T-helper 2 cell treated with Interferon-gamma antibody and Interleukin-4, amounts not matched to agents 5 μg/mL and 100 μg/mL, for 36 hours (primary cell): Measurements from ENCODE around the gene GFRA1.

ENCODE experiments used
- DNase-seq: peaks from one replicate; pipeline ENCODE4 v3.0.0; 2021; ENCODE audit warnings: low spot score
- H3K27ac Mint-ChIP-seq: one replicate; pipeline ENCODE4 v1.8.0; 2021; ENCODE audit warnings: mild to moderate bottlenecking, mixed read lengths
- H3K27me3 Mint-ChIP-seq: one replicate; pipeline ENCODE4 v1.8.0; 2021; ENCODE audit warnings: low read depth, mixed read lengths
- H3K36me3 Mint-ChIP-seq: one replicate; pipeline ENCODE4 v1.8.0; 2021; ENCODE audit warnings: low read depth, mixed read lengths
- H3K4me1 Mint-ChIP-seq: one replicate; pipeline ENCODE4 v1.8.0; 2021; ENCODE audit warnings: low read depth, mixed read lengths
- H3K4me3 Mint-ChIP-seq: one replicate; pipeline ENCODE4 v1.8.0; 2022; ENCODE audit warnings: mild to moderate bottlenecking, moderate library complexity, mixed read lengths
- H3K9me3 Mint-ChIP-seq: one replicate; pipeline ENCODE4 v1.8.0; 2021; ENCODE audit warnings: mixed read lengths

GFRA1 gene

GRCh38 chr10:116272440-116273283 lies at the start of gene GFRA1:
TSS of gene GFRA1 (minus strand) at chr10:116273206. CDS start at chr10:116272029, 1,177 bp downstream.
- peak within 1 kb of the TSS; percentile 69 for H3K27ac Mint-ChIP-seq
- peak within 1 kb of the TSS; percentile 67 for H3K4me3 Mint-ChIP-seq
- no peaks in the 10 kb centered on the region for H3K9me3 Mint-ChIP-seq
- no peak for DNase-seq
- H3K4me1 Mint-ChIP-seq, result peaks cover 7% of the 10 kb centered on the region
- peaks cover 3% of the 10 kb centered on the region for H3K36me3 Mint-ChIP-seq
- H3K27me3 Mint-ChIP-seq, result peaks cover 70% of the 10 kb centered on the region

- no peaks in the 10 kb centered on the region for H3K9me3 Mint-ChIP-seq
- no peak overlapping the region for H3K27ac Mint-ChIP-seq
- H3K4me1 Mint-ChIP-seq, result no peaks in the 10 kb centered on the region
- no peaks in the 10 kb centered on the region for H3K36me3 Mint-ChIP-seq
- no peak overlapping the region for H3K4me3 Mint-ChIP-seq
- H3K27me3 Mint-ChIP-seq, result no peaks in the 10 kb centered on the region
- DNase-seq, result no peak
Measured at GRCh38 chr10:116316503-116316902, 43.5 kb upstream of the GFRA1 start.

- Mint-ChIP-seq H3K4me3 (no peak overlapping the region), H3K9me3 (no peaks in the 10 kb centered on the region), H3K27me3 (no peaks in the 10 kb centered on the region), H3K4me1 (no peaks in the 10 kb centered on the region), H3K27ac (no peak overlapping the region), H3K36me3 (no peaks in the 10 kb centered on the region)
- no peak for DNase-seq
Measured at GRCh38 chr10:116312548-116312947, 39.5 kb upstream of the GFRA1 start.

GRCh38 chr10:116311706-116312490 lies 38.9 kb upstream of the GFRA1 start:
- H3K9me3 Mint-ChIP-seq, result no peaks in the 10 kb centered on the region
- H3K27ac Mint-ChIP-seq, result no peak overlapping the region
- no peaks in the 10 kb centered on the region for H3K27me3 Mint-ChIP-seq
- no peaks in the 10 kb centered on the region for H3K4me1 Mint-ChIP-seq
- H3K36me3 Mint-ChIP-seq, result no peaks in the 10 kb centered on the region
- H3K4me3 Mint-ChIP-seq, result no peak overlapping the region
- no peak for DNase-seq

GRCh38 chr10:116311016-116311415 lies 38.0 kb upstream of the GFRA1 start:
- DNase-seq, result no peak
- H3K4me3 Mint-ChIP-seq, result no peak overlapping the region
- no peaks in the 10 kb centered on the region for H3K27me3 Mint-ChIP-seq
- no peaks in the 10 kb centered on the region for H3K36me3 Mint-ChIP-seq
- no peaks in the 10 kb centered on the region for H3K4me1 Mint-ChIP-seq
- H3K27ac Mint-ChIP-seq, result no peak overlapping the region
- no peaks in the 10 kb centered on the region for H3K9me3 Mint-ChIP-seq

GRCh38 chr10:116307455-116307854 lies 34.4 kb upstream of the GFRA1 start:
- H3K4me1 Mint-ChIP-seq, result no peaks in the 10 kb centered on the region
- H3K27ac Mint-ChIP-seq, result no peak overlapping the region
- H3K9me3 Mint-ChIP-seq, result no peaks in the 10 kb centered on the region
- no peak for DNase-seq
- no peaks in the 10 kb centered on the region for H3K27me3 Mint-ChIP-seq
- H3K4me3 Mint-ChIP-seq, result no peak overlapping the region
- H3K36me3 Mint-ChIP-seq, result no peaks in the 10 kb centered on the region

- no peaks in the 10 kb centered on the region for H3K27me3 Mint-ChIP-seq
- no peak overlapping the region for H3K27ac Mint-ChIP-seq
- H3K36me3 Mint-ChIP-seq, result no peaks in the 10 kb centered on the region
- no peaks in the 10 kb centered on the region for H3K9me3 Mint-ChIP-seq
- H3K4me1 Mint-ChIP-seq, result no peaks in the 10 kb centered on the region
- no peak overlapping the region for H3K4me3 Mint-ChIP-seq
- no peak for DNase-seq
Measured at GRCh38 chr10:116306847-116307246, 33.8 kb upstream of the GFRA1 start.

GRCh38 chr10:116304923-116305322 lies 31.9 kb upstream of the GFRA1 start:
- Mint-ChIP-seq H3K4me3 (no peak overlapping the region), H3K4me1 (no peaks in the 10 kb centered on the region), H3K9me3 (no peaks in the 10 kb centered on the region), H3K27me3 (no peaks in the 10 kb centered on the region), H3K36me3 (no peaks in the 10 kb centered on the region), H3K27ac (no peak overlapping the region)
- DNase-seq, result no peak

GRCh38 chr10:116300542-116300941 lies 27.5 kb upstream of the GFRA1 start:
- Mint-ChIP-seq H3K27ac (no peak overlapping the region), H3K36me3 (no peaks in the 10 kb centered on the region), H3K4me3 (no peak overlapping the region), H3K4me1 (no peaks in the 10 kb centered on the region), H3K9me3 (no peaks in the 10 kb centered on the region), H3K27me3 (no peaks in the 10 kb centered on the region)
- no peak for DNase-seq

- H3K36me3 Mint-ChIP-seq, result no peaks in the 10 kb centered on the region
- H3K27me3 Mint-ChIP-seq, result no peaks in the 10 kb centered on the region
- H3K4me1 Mint-ChIP-seq, result no peaks in the 10 kb centered on the region
- no peak overlapping the region for H3K27ac Mint-ChIP-seq
- H3K4me3 Mint-ChIP-seq, result no peak overlapping the region
- H3K9me3 Mint-ChIP-seq, result no peaks in the 10 kb centered on the region
- no peak for DNase-seq
Measured at GRCh38 chr10:116298586-116298985, 25.6 kb upstream of the GFRA1 start.

GRCh38 chr10:116296291-116296721 lies 23.3 kb upstream of the GFRA1 start:
- no peak overlapping the region for H3K4me3 Mint-ChIP-seq
- no peak for DNase-seq
- H3K9me3 Mint-ChIP-seq, result no peaks in the 10 kb centered on the region
- H3K27ac Mint-ChIP-seq, result no peak overlapping the region
- no peaks in the 10 kb centered on the region for H3K4me1 Mint-ChIP-seq
- no peaks in the 10 kb centered on the region for H3K27me3 Mint-ChIP-seq
- no peaks in the 10 kb centered on the region for H3K36me3 Mint-ChIP-seq

GRCh38 chr10:116292493-116292892 lies 19.5 kb upstream of the GFRA1 start:
- no peak overlapping the region for H3K27ac Mint-ChIP-seq
- no peak for DNase-seq
- no peaks in the 10 kb centered on the region for H3K9me3 Mint-ChIP-seq
- H3K36me3 Mint-ChIP-seq, result no peaks in the 10 kb centered on the region
- no peak overlapping the region for H3K4me3 Mint-ChIP-seq
- H3K4me1 Mint-ChIP-seq, result no peaks in the 10 kb centered on the region
- no peaks in the 10 kb centered on the region for H3K27me3 Mint-ChIP-seq

- DNase-seq, result no peak
- Mint-ChIP-seq H3K27me3 (peaks cover 6% of the 10 kb centered on the region), H3K9me3 (no peaks in the 10 kb centered on the region), H3K4me3 (no peak overlapping the region), H3K4me1 (peaks cover 2% of the 10 kb centered on the region), H3K27ac (no peak overlapping the region), H3K36me3 (no peaks in the 10 kb centered on the region)
Measured at GRCh38 chr10:116289652-116290051, 16.6 kb upstream of the GFRA1 start.

GRCh38 chr10:116287906-116288501 lies 15.0 kb upstream of the GFRA1 start:
- Mint-ChIP-seq H3K4me1 (peaks cover 2% of the 10 kb centered on the region), H3K27me3 (peaks cover 6% of the 10 kb centered on the region), H3K36me3 (no peaks in the 10 kb centered on the region), H3K27ac (no peak overlapping the region), H3K9me3 (no peaks in the 10 kb centered on the region), H3K4me3 (no peak overlapping the region)
- no peak for DNase-seq
